GM18873 (cell line): ENCODE data around the gene PKP2.

Experiments
- ATAC-seq: cut with Tn5 transposase; IDR thresholded peaks from one replicate; pipeline ENCODE4 v1.9.1; 2021; ENCODE audit warnings: mild to moderate bottlenecking, moderate library complexity, moderate number of reproducible peaks; ENCODE audit not compliant: unreplicated experiment, low FRiP score

The PKP2 gene

DNA sequence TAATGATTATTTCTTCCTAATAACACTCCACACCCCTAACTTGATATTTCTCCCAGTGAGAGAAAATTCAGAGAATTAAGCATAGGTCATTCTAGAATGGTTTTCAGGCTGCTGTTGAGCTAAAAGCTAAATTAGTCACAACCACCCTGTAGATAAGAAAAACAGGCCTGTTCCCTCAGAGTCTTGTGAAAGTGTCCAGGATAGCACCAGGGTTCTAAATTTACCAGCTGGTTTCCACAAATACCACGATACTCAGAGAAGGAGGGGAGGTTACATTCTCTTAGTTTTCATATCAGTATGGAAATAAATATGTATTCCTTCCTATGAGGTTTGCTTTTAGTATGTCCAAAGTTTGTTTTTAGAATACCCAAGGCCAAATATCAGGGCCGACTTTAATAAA is 74.9 kb downstream of the PKP2 start:
- no peak for ATAC-seq

- no peak for ATAC-seq
These were observed 75.3 kb downstream of the PKP2 start for GRCh38 chr12:32821293-32821692.

DNA sequence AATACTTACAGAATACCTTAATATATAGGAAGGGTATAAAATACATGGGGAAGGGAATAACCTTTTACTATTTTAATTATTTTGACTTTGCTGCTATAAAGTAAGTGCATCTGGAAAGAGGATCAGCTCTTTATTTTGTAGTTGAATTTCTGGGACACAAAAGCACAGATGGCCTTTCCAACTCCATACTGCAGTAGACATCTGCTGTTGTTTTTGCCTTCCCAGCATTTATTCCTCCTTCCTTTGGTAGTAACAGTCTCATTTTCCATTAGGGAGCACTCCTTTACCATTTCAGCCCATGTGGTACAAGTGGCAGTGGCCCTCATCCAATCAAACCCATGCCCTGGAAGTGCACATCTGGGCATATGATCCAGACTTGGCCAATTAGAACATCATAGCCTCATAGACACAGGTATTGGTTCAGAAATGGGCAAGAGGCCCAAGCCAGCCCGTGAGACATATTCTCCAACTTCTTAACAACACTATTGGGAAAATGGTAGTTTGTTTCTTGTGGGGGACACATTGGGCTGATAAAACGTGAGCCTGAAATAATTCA is 76.1 kb downstream of the PKP2 start:
- ATAC-seq = no peak

GRCh38 chr12:32819424-32819823 is 77.2 kb downstream of the PKP2 start:
- ATAC-seq = no peak

DNA sequence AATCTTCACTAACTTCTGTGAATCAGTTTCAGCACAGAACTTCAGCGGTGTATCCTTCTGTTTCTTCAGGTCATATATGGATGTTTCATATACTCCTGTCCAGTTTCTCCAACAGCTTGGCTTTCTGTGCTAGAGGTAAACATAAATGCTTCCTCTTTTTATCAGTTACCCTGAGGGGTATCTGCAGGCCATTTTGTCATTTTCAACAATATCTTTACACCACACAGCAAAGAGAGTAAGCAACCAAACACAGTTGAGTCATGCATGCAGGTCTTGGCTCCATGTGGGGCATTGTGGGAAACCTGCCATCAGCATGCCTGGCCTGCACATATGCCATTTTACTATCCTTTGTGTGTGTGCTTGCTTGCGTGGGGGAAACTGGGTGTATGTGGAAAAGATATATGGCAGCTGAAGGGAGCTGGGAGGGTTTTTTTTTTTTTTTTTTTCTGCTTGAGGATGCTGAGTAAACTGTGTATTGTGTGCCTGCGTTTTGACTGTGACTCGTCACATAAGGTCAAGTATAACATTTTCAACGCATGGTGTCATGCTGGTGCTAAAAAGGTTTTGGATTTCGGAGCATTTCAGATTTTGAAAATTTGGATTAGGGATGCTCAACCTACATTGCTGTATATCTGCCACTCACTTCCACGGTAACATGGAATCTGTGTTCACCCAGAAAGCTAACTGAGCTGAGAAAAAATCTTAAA is 84.7 kb downstream of the PKP2 start:
- no peak for ATAC-seq

GRCh38 chr12:32809846-32810245 is 86.7 kb downstream of the PKP2 start:
- no peak for ATAC-seq

DNA sequence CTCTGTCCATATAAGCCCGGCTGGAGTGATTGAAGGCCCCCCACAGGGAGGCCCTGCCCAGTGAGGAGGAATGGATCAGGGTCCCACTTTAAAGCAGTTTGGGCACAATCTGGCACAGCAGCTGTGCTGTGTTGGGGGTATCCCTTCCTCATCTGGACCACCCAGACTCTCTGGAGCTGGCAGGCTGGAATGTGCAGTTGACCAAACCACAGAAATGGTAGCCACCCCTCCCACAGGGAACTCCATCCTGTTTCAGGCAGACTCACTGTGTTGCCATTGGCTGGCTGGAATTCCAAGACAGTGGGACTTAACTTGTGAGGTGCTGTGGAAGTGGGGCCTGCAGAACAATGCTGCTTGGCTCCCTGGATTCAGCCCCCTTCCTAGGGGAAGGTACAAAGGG is 87.4 kb downstream of the PKP2 start:
- no peak for ATAC-seq

- ATAC-seq = no peak
These were observed 92.3 kb downstream of the PKP2 start for GRCh38 chr12:32804301-32804700.

GRCh38 chr12:32801269-32801980 is 95.2 kb downstream of the PKP2 start:
- no peak for ATAC-seq

DNA sequence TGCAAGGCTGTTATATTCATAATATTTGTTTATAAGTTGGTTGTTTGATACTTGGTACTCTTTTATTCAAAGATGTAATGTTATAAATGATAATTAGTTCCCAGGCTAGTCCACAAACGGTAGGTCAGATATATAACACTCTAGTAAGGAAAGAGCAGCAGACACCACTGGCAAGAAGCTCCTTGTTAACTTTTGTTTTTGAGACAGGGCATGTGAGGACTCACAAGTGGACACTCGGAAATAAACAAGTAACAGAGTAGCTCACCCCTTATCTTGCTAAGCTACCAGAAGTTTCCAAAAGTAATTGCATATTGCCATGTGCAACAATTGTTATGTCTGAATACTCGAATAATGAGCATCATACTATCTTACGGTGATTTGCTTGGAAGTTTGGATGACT is 102.3 kb downstream of the PKP2 start:
- no peak for ATAC-seq

GRCh38 chr12:32789916-32790315 is 106.7 kb downstream of the PKP2 start:
- no peak for ATAC-seq

DNA sequence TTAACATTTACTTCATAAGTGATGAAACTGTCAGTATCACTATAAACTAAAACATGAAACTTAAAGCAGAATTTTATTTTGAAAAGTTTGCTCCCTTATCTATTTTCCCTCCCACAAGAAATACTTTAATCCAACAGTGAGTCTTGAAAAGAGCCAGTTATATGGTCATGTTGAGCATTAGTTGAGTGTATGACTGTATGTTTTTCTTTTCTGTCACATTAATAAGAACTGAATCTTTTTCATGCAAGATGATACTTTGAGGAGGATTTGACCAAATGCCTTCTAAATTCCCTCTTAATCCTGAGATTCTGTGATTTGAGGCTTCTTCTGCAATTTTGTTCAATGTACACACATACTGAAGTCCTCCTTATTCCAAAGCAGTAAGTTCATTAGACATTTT is 107.1 kb downstream of the PKP2 start:
- no peak for ATAC-seq

DNA sequence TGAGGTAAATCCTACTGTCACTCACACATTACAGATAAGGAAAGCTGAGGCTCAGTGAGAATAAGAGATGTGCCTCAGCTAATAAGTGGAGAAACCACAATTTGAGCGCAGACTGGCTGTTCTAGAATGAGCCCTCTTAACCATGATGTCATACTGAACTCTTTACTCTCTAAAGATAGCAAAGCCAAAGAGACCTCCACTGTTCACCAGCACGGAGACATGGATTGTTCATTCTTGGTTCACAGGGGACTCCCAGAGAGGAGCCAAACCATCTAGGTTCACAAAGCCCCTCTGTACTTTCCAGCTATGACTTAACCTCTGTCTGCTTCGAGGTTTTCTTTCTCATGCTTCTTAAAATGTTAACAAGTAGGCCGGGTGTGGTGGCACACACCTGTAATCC is 108.2 kb downstream of the PKP2 start:
- no peak for ATAC-seq

- no peak for ATAC-seq
These were observed 111.0 kb downstream of the PKP2 start for GRCh38 chr12:32785557-32785956.

- no peak for ATAC-seq
These were observed 113.5 kb downstream of the PKP2 start for GRCh38 chr12:32783029-32783428.

- ATAC-seq = no peak
These were observed 116.5 kb downstream of the PKP2 start for GRCh38 chr12:32780071-32780470.

- ATAC-seq = no peak
These were observed 118.8 kb downstream of the PKP2 start for GRCh38 chr12:32777691-32778175.

DNA sequence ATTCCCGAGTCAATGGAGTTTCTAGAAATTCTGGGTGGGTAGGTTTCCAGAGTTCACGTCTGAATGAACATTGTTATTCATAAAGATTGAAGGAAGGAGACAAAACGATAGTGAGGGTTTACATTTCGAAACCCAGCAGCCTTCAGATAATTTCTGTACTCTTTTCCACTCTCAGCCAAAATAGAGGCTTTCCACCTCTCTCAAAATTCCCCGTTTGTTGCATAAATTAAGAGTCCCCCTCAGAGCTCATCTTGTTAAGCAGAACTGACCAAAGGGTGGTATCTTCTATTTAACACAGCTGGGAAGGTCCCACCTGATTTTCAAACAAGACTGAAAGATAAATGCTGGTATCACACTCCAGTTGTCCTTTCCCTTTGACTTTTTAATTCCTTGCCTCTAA is 119.4 kb downstream of the PKP2 start:
- ATAC-seq = no peak

DNA sequence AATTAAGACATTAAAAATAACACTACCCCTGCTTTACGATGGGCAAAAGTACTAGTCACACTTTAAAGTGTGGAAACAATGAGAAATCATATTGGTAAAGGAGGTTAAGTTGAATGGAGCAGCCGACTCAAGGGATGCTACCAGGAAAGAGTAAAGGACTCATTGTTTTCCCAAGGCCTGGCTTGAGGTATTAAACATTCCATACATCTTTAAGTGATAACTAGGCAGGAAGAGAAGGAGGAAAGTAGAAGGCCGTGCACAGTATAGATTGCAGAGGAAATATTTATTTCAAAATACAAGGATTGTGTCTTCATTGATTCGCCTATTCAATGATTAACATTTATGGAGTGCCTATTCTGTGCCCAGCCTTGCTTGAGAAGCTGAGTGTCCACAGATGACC is 120.3 kb downstream of the PKP2 start:
- no peak for ATAC-seq

DNA sequence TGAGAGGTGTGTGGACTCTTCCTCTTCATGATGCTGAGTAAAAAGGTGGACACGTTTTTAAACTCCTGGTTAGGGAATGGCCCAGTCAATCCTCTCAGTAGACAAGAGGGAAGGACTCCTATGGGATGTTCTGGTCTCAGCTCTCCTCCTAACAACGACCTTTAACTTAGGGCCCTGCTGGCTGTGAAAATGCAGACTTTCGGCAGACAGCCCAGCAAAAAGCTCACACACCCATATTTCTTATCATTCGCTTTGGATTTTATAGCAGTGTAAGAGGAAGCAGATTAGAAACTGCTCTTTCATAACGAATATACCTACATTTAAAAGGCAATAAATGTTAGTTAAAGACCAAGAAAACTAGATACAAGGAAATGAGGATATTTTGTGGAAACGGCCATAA is 122.9 kb downstream of the PKP2 start:
- ATAC-seq = no peak

DNA sequence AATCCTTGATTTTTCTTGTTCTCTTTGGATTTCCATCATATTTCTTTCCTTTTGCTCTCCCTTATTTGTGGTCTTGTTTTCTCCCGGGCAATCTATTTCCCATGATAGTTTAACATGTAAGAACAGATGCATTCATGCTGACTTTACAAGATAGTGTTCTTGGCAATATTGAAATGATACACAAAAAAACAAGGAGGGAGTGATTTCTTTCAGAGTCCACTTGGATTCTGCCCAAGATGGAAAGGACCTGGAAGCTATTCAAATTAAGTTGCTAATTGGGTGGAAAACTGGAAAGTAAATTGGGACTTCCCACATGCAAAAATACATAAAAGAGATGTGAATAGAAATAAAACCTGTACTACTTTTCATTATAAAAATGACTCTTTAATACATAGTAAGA is 126.4 kb downstream of the PKP2 start:
- ATAC-seq = no peak

DNA sequence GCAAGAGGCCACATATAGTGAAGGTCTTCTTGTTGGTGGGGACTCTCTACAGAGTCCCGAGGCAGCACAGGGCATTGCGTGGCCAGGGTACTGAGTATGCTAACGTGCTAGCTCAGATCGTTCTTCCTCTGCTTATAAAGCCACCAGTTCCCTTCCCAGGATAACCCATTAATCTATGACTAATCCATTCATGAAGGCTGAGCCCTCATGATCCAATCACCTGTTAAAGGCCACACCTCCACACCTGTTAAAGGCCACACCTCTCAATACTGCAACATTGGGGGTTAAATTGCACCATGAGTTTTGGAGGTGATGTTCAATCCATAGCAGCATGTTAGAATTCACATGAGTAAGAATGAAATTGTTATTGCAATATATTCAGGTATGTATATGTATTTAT is 128.1 kb downstream of the PKP2 start:
- ATAC-seq = no peak
